Mammary epithelial cell (primary cell): ENCODE results near the gene C1orf35.

Experiments
- EZH2 ChIP-seq: IDR thresholded peaks from 2 replicates; pipeline ENCODE4 v1.6.1; 2012; ENCODE audit warnings: low read length, inconsistent platforms, borderline replicate concordance
- TF ChIP-seq, protein P1 (sequence below), 2 donors: IDR thresholded peaks in 1 of 2; conservative IDR thresholded peaks in 1 of 2; 2 replicates each; pipeline ENCODE4 v1.5.1; 2011 to 2012; ENCODE audit warnings: inconsistent platforms in 2 of 2, low read length in 2 of 2, mild to moderate bottlenecking in 2 of 2, control low read depth in 1 of 2, low read depth in 1 of 2; ENCODE audit not compliant: insufficient read depth in 1 of 2; ENCODE audit errors: extremely low read depth in 1 of 2

DNA sequence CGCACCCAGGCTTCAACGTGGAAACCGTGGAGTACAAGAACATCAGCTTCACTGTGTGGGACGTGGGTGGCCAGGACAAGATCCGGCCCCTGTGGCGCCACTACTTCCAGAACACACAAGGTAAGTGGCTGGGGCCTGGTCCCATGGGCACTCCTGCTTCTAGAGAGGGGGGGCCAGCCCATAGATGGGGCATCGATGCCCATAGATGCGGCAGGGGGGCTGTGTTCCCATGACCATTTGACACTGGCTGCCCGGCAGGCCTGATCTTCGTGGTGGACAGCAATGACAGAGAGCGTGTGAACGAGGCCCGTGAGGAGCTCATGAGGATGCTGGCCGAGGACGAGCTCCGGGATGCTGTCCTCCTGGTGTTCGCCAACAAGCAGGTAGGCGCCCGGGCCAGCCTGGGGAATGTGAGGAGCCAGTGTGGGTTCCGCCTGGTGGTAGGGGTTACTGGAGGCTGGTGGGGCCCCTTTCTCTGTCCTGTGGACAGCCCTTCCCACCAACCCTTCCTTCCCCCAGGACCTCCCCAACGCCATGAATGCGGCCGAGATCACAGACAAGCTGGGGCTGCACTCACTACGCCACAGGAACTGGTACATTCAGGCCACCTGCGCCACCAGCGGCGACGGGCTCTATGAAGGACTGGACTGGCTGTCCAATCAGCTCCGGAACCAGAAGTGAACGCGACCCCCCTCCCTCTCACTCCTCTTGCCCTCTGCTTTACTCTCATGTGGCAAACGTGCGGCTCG, 5.6 kb downstream of the C1orf35 start:
- TF ChIP-seq, protein P1, sequence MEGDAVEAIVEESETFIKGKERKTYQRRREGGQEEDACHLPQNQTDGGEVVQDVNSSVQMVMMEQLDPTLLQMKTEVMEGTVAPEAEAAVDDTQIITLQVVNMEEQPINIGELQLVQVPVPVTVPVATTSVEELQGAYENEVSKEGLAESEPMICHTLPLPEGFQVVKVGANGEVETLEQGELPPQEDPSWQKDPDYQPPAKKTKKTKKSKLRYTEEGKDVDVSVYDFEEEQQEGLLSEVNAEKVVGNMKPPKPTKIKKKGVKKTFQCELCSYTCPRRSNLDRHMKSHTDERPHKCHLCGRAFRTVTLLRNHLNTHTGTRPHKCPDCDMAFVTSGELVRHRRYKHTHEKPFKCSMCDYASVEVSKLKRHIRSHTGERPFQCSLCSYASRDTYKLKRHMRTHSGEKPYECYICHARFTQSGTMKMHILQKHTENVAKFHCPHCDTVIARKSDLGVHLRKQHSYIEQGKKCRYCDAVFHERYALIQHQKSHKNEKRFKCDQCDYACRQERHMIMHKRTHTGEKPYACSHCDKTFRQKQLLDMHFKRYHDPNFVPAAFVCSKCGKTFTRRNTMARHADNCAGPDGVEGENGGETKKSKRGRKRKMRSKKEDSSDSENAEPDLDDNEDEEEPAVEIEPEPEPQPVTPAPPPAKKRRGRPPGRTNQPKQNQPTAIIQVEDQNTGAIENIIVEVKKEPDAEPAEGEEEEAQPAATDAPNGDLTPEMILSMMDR (conservative IDR thresholded peaks at IDR 0.05 in 1 of 2, IDR thresholded peaks at IDR 0.05 in 1 of 2; ENCODE audit: extremely low read depth in 1 of 2, insufficient read depth in 1 of 2, low read depth in 1 of 2, low read length in 2 of 2) = no peak
- no peak for TF ChIP-seq EZH2
